Muscle of leg (tissue), 11 donors: ENCODE measurements around the gene MRPS7. TPM values are rescaled to one million over a fixed set of nuclear protein-coding genes. Genes with fewer than 3 reads are reported as not detected.

Experiments used
- DNase-seq: peaks from one replicate; pipeline ENCODE4 v3.0.0; 2013
- H3K27ac ChIP-seq: one replicate; pipeline ENCODE4 v1.5.1; 2013; ENCODE audit warnings: mild to moderate bottlenecking, low read length, control low read depth
- H3K27me3 ChIP-seq: one replicate; pipeline ENCODE4 v1.6.1; 2013; ENCODE audit warnings: low read length; ENCODE audit not compliant: control insufficient read depth, insufficient read depth
- H3K36me3 ChIP-seq: one replicate; pipeline ENCODE4 v1.6.1; 2013; ENCODE audit warnings: low read length; ENCODE audit not compliant: control insufficient read depth, insufficient read depth
- H3K4me1 ChIP-seq: one replicate; pipeline ENCODE4 v1.6.1; 2013; ENCODE audit warnings: low read length; ENCODE audit not compliant: control insufficient read depth, insufficient read depth
- H3K4me3 ChIP-seq: one replicate; pipeline ENCODE4 v1.5.1; 2013; ENCODE audit warnings: low read length, control low read depth
- H3K9me3 ChIP-seq: replicated peaks from 2 replicates; pipeline ENCODE4 v1.6.1; 2013; ENCODE audit warnings: low read depth, low read length; ENCODE audit not compliant: control insufficient read depth
- WGBS: methylation state at CpG from one replicate; pipeline ENCODE4 v1.1.5; 2013; ENCODE audit warnings: missing lambda C conversion rate; ENCODE audit not compliant: insufficient coverage; 5-methylcytosine and 5-hydroxymethylcytosine counted together
- polyA plus RNA-seq, 8 donors: library from polyadenylated mRNA; unstranded; fragments of 120-200 nt; gene quantifications; one replicate each; pipeline versions ENCODE4 v1.2.1 to v1.2.3, GENCODE V29; 2013; ENCODE audit warnings: inconsistent platforms in 1 of 8, low replicate concordance in 1 of 8; ENCODE audit not compliant: insufficient read length in 8 of 8, insufficient read depth in 1 of 8
- total RNA-seq: library from RNA; stranded (reverse); fragments of 120-200 nt; gene quantifications from one replicate; pipeline ENCODE4 v1.2.4, GENCODE V29; 2013

Gene MRPS7
- total and polyA plus RNA-seq, 9 donors: 51.2 to 71.7 (median 60.7) TPM

DNA sequence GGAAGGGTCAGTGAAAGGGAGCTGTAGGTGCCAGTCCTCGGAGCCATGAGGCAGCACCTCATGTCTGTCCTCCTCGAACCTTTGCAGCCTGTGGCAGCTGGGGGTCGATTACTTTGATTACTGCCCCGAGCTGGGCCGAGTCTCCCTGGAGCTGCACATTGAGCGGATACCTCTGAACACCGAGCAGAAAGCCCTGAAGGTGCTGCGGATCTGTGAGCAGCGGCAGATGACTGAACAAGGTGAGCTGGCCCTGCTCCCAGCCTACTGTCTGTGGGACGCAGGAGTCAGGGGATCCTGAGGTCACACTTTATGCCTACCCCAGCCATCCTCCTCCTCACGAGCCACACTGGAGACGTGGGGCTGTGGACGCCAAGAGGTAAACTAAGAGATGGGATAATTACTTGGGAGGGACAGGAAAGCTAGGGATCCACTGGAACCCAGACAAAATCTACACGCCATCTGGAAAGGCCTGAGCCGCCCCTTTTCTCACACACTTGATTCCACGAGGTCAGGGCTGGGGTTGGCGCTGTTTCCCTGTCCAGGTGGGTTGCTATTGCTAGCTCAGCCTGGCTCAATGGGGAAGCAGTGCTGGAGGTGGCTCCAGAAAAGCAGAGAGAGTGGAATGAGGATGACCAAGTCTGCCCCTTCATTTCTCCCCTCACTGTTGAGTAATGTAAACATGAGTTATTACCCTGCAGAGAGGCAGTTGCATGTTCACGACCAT is 29.8 kb upstream of the MRPS7 start:
- no peak for DNase-seq
- 98% methylated on average over 10 of the region's 18 CpGs for WGBS
- peaks cover 80% of the 10 kb centered on the region for H3K36me3 ChIP-seq

DNA sequence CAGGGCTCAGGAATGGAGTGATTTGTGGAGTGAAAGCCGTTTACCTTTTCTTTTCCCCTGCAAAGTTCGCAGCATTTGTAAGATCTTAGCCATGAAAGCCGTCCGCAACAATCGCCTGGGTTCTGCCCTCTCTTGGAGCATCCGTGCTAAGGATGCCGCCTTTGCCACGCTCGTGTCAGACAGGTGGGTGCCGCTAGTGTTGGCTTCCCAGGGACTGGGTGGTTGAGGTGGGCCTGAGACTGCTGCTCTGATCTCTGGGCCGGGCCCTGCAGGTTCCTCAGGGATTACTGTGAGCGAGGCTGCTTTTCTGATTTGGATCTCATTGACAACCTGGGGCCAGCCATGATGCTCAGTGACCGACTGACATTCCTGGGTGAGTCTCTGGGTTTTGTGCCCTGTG is 28.9 kb upstream of the MRPS7 start:
- WGBS: 97% methylated on average over 9 of the region's 13 CpGs
- no peak for DNase-seq
- peaks cover 85% of the 10 kb centered on the region for H3K36me3 ChIP-seq

More for the DNA sequence above, 29.8 kb upstream of the MRPS7 start:
- H3K27me3 ChIP-seq: no peaks in the 10 kb centered on the region
- H3K27ac ChIP-seq: no peak overlapping the region
- no peak overlapping the region for H3K4me3 ChIP-seq
- peaks cover under 1% of the 10 kb centered on the region for H3K4me1 ChIP-seq
- H3K9me3 ChIP-seq: no peaks in the 10 kb centered on the region

DNA sequence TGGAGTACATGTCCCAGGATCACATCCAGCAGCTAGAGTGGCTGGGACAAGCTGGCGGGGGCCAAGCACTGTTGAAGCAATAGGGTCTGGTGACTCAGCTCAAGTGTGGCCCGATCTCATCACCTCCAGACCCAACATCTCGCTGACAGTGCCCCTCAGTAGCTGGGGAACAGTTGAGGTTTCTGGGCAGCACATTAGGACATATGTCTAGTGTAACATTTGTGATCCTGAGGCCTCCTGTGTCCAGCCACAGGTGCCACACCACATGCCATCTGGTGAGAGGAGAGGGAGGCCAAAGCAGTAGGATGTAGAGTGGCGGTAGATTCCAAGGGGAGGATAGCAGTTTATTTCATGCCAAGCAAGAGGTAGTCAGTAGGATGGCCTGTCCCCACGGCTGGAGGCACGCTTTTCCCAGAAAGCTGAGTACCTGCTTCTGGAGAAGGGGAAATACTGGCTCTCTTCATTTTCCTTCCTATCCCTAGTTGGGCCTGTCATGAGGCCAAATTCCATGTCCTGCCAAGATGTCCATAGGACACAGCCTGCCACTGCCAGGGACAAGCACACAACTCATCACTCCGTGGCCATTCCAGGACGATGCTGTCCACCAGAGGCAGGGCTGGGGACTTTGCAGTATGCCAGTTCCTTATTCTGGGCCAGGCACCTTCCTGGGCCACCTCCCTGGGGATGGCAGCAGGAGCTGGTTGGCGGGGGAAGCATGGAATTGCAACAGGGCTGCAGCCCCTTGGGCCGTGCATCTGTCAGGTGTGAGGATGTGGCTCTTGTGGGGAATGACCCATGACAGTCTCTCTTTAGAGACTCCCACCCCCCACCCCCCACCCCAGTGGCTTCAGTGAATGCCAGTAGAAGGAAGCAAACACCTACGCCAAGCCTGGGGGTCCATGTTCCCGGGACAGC is 24.3 kb upstream of the MRPS7 start:
- no peak overlapping the region for H3K27ac ChIP-seq
- DNase-seq: no peak
- H3K27me3 ChIP-seq: no peaks in the 10 kb centered on the region
- 61% methylated on average over 7 of the region's 12 CpGs for WGBS
- peaks cover 88% of the 10 kb centered on the region for H3K36me3 ChIP-seq
- no peak overlapping the region for H3K4me3 ChIP-seq
- peaks cover 5% of the 10 kb centered on the region for H3K4me1 ChIP-seq
- H3K9me3 ChIP-seq: no peaks in the 10 kb centered on the region

More for the DNA sequence above, 28.9 kb upstream of the MRPS7 start:
- Histone ChIP-seq H3K9me3 (no peaks in the 10 kb centered on the region), H3K4me1 (peaks cover 3% of the 10 kb centered on the region), H3K27ac (no peak overlapping the region), H3K4me3 (no peak overlapping the region), H3K27me3 (no peaks in the 10 kb centered on the region)

DNA sequence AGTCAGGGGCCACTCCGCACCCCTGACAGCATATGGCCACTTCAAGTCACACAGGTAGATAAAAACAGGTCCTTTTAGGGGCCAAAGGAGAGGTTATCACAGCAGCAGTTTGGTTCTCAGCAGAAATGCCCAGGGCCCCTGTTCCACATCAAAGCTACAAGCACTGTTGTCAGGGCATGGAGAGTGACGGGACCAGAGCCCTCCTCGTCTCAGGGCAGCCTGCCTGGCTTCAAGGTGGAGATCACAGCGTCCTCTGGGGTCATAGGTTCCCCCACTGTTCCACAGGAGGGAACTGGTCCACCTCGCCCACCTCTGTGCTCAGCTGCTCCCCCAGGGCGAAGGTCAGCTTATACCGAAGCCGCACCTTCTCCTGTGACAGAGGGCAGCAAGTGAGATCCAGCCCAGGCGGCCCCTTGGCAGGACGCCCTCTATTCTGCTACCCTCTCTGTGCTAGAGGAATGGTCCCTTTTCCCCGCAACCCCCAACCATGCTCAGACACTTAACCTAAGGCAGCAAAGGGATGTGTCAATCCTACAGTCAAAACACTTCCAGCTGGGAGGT is 23.6 kb upstream of the MRPS7 start:
- DNase-seq: no peak
- Histone ChIP-seq H3K27ac (no peak overlapping the region), H3K36me3 (peaks cover 88% of the 10 kb centered on the region), H3K9me3 (no peaks in the 10 kb centered on the region), H3K27me3 (no peaks in the 10 kb centered on the region), H3K4me3 (no peak overlapping the region), H3K4me1 (peaks cover 5% of the 10 kb centered on the region)
- WGBS: 77% methylated on average over 10 of the region's 11 CpGs

DNA sequence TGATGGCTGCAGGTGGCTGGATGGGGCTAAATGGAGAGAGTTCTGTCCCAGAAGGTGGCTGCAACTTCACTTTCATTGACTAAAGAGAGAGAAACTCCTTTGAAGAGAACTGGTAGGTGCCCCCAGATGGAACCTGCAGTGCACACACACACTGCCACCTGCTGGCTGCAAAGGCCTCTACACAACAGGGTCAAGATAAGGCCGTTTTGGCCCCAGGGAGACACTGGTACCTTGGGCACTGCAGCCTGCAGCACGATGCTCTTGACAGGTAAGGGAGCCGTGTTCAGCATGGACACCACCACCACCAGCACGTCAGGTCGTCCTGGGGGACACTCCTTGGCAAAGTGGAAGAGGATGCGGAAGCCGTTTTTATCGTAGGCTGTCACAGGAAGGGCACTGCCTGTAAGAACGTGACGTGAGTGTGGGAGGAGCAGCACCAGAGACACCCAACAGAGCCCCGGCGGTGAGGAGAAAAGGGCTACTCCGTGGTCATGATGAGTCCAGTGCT is 22.9 kb upstream of the MRPS7 start:
- Histone ChIP-seq H3K9me3 (no peaks in the 10 kb centered on the region), H3K4me1 (peaks cover 5% of the 10 kb centered on the region), H3K27ac (no peak overlapping the region), H3K27me3 (no peaks in the 10 kb centered on the region), H3K36me3 (peaks cover 90% of the 10 kb centered on the region), H3K4me3 (no peak overlapping the region)
- WGBS: 45% methylated on average over 11 of the region's 13 CpGs
- peak; percentile 60 for DNase-seq

DNA sequence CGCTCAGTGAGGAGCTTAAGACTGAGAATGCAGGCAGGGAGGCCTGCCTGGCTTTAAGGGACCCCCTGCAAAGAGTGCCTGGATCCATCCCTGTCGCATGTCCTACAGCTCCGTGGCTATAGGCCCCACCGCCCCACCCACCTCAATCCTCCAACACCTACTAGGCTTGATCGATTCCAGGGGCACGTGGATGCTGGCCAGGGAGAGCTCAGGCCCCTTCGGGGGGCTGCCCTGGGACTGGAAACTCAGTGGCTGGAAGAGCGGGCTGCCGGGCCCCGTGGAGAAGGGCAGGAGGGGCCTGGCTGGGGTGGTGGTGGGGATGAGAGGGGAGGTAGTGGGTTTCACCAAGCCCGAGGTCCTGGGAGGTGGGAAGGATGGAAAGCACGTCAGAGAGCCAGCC is 22.5 kb upstream of the MRPS7 start:
- peaks cover 93% of the 10 kb centered on the region for H3K36me3 ChIP-seq
- H3K9me3 ChIP-seq: no peaks in the 10 kb centered on the region
- no peak overlapping the region for H3K27ac ChIP-seq
- no peaks in the 10 kb centered on the region for H3K27me3 ChIP-seq
- peaks cover 5% of the 10 kb centered on the region for H3K4me1 ChIP-seq
- no peak for DNase-seq
- H3K4me3 ChIP-seq: no peak overlapping the region
- WGBS: 66% methylated on average over 6 of the region's 12 CpGs

DNA sequence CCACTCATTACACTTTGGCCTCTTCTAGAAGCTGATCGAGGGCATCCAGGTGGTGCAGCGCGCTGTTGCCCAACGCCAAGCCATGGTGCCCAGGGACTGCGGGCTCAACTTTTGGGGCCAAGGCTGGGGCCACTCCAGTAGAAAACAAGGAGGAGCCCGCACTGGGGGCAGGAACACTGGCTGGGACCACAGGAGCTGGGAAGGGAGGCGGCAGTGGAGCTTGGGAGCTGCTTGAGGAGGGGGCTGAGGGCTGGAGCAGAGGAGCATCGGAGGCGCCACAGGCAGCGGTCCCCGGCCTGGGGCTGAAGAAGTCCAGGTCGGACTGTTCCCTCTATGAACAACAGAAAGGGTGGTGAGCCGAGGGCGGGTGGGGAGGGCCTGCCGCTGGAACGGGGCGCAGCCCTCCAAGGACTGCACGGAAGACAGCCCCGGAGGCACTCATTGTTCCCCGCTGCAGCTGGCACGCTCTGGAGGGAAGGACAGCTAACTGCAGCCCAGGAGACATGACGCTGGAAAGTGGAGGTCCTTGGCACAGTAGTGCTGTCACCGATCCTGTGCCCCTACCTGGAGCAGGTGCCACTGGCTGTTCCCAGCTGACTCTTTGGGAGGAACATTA is 21.8 kb upstream of the MRPS7 start:
- Histone ChIP-seq H3K4me3 (no peak overlapping the region), H3K27ac (no peak overlapping the region), H3K36me3 (peaks cover 93% of the 10 kb centered on the region), H3K4me1 (peaks cover 5% of the 10 kb centered on the region), H3K27me3 (no peaks in the 10 kb centered on the region), H3K9me3 (no peaks in the 10 kb centered on the region)
- WGBS: 84% methylated on average over 22 of the region's 23 CpGs
- no peak for DNase-seq

DNA sequence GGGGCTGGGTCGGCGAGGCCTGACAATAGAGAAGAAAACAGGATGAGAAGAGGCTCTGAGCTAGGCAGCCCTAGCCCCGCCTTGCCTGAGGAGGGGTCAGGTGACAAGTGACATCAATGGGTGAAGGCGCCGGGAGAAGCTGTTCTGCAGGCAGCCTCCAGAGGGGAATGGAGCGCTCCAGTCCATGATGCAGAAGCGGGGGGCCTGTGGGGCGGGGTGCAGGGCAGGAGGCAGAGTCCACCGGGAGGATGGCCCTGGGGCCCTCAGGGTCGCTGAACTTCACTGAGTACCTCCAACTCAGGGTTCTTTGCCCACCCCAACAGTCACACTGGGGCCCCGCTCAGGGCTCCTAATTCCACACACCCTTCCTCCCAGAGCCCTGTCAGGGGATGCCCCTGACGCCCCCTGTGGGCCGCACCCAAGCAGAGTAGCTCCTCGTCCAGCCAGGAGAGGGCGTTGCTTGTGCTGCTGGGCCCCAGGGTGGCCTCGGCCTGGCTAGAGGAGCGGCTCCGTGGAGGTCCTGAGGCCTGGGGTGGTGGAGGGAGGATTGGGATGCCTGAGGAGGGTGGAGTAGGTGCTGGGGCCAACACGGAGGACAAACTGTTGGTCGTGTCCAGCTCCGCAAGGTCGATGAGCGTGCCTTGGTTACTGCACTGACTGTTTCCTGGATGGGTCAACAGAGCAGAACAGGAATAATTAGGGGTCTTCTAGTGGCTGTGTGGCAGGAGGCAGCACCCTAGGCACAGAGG is 21.1 kb upstream of the MRPS7 start:
- Histone ChIP-seq H3K4me1 (peaks cover 5% of the 10 kb centered on the region), H3K27me3 (no peaks in the 10 kb centered on the region), H3K36me3 (peaks cover 94% of the 10 kb centered on the region), H3K27ac (no peak overlapping the region), H3K4me3 (no peak overlapping the region), H3K9me3 (no peaks in the 10 kb centered on the region)
- 43% methylated on average over 21 of the region's 23 CpGs for whole genome bisulfite sequencing
- DNase-seq: no peak

DNA sequence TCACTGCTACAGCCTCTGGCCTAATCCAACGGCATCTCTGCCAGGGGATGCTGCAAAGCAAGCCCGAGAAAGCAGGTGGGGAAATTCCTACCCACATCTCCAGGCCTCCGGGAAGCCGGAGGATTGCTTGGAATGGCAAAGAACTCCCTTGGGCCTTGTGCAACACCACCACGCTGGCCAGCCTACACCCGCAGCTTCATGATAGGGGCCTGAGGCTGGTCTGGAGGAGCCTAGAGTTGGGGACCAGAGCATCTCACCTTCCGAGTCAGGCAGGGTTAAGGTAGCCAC is 20.6 kb upstream of the MRPS7 start:
- WGBS: 100% methylated on average over 1 of the region's 7 CpGs
- no peak overlapping the region for H3K4me3 ChIP-seq
- H3K4me1 ChIP-seq: peaks cover 5% of the 10 kb centered on the region
- H3K27ac ChIP-seq: no peak overlapping the region
- no peaks in the 10 kb centered on the region for H3K27me3 ChIP-seq
- no peaks in the 10 kb centered on the region for H3K9me3 ChIP-seq
- peaks cover 95% of the 10 kb centered on the region for H3K36me3 ChIP-seq
- no peak for DNase-seq
